NK-92 treated with Interleukin-12 subunit alpha and Interleukin-12 subunit beta, amount 100 ng/mL, for 24 hours (cell line): ENCODE results near the gene TMC8.

ENCODE experiments used
- DNase-seq: peaks from one replicate; lab custom pipeline; 2025; lab: John Stamatoyannopoulos, UW

Gene TMC8

DNA sequence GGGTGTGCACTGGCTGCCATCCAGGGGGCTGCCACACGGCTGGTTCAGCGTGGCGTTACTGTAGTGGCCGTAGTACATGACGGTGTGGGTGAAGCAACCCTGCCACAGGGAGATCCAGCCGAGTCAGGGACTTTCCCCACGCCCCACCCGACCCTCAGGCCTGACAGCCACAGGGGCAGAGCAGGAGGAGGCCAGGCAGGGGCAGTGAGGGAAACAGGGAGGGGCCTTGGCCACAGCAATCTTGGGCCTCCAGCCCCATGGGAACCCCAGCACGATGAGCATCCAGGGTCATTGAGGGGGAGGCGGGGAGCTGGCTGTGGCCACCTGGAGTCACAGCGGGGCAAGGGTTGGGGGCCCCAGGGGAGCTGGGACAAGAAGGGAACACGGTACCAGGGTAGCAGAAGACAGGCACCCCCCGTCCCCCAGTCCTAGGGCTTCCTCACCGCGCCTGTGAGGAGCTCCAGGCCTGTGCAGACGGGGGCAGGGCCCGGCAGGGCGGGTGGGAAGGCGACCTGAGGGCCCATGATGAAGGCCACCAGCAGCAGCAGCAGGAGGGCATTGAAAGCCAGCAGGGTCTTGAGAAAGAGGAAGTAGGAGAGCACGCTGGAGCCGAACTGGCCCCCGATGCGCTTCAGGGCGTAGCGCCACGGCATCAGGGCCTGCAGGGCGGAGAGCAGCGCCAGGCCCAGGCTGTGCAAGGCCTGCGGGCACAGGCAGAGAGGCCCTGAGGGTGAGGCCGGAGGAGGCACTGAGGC lies 6.3 kb upstream of the TMC8 start:
- DNase-seq = no peak

DNA sequence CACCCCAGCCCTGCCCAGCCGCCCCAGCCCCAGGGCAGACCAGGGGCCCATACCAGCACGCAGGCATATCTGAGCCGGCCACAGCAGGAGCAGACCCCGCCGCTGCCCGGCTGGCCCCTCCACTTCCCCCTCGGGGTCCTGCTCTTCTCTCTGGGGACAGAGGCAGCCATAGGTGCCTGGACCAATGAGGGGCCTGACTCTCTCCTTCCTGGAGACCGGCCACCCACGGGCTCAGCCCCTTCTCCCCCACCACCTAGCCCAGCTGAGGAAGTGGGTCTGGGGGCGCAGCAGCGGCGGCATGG lies 5.8 kb upstream of the TMC8 start:
- no peak for DNase-seq

DNA sequence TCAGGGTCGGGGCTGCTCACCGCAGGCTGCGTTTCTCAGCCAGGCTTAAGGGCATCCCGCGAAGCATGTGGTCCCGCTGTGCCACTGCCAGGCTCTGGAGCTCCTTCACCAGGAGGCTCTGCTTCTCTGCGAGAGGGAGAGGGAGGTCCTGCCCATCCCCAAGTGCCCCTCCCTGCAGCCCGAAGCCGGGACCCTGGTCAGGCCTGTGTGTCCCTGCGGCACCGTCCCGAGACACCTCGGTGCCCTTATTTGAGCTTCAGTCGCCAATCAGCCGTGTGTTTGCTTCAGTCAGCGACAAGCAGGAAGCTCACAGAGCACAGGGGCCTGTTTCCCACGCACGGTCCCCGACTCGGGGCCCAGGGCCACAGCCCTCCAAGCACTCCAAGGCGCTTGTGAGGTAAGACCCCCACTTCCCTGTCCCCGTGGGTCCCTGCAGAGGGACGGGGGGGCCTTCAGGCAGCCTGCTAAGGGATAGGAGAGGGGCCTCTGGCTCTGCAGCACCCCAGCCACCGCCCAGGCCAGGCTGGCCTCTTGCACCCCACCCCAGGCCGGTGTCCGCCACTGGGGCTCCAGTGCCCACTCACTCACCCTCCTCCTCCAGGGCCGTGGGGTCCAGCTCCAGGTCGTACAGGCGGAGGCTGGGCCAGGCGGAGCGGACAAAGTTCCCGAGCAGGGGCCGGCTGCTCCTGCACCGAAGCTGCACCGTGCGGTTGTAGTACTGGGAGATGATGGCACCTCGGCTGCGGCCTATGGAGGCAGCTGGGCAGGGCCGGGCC lies 5.2 kb upstream of the TMC8 start:
- no peak for DNase-seq

DNA sequence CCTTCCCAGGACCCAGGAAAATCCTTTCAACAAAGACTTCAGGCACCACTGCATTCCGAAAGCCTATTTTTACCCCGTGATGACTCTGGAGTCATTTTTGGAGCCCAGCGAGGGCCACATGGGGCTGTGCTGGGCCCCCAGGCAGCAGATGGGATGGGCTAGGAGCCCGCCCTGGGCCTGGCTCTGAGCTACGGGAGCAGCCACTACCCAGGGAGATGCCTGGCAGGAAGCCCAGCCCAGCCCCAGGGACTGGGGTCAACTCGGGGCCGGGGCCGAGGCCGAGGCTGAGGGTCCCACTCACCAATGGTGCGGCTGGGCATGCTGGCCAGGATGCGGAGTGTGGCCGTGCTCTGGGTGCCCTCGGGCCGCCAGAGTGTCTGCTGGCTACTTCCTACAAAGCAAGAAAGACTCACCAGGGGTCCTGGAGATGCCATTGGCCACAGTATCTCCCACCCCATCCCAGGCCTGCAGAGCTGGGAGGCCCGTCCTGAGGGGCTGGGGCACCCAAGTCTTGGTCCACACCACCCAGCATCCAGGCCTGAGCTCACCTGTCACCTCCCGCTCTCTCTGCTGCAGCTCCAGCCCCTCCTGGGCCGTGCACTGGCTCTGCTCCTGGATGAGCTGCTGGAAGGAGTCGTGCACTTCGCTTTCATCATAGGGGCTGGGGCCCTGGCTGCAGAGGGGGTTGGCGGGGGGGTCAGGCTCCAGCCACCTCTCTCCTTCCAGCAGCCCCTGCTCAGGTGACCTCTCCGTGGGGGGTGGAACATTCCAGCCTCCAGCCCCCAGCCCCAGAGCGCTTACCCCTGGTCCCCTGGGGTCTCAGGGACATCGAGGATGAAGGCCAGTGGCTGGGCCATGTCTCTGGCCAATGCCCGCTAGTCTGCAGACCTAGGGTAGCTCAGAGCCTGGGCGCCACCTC lies 4.3 kb upstream of the TMC8 start:
- DNase-seq = no peak

DNA sequence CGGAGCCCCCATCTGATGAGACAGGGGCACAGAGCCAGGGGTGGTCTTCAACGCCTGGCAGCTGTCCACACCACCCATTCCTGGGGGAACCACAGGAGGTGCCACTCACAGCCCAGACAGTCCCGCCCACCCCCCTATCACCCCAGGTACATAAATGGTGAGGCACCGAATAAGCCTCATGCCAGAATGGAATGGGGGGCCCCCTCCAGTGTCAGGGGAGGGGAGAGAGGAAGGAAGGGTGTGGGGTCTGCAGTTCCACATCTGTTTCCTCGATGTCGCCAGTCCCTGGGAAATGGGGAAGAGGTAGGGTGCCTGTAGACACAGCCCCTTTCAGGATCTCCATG lies 3.7 kb upstream of the TMC8 start:
- DNase-seq = no peak

DNA sequence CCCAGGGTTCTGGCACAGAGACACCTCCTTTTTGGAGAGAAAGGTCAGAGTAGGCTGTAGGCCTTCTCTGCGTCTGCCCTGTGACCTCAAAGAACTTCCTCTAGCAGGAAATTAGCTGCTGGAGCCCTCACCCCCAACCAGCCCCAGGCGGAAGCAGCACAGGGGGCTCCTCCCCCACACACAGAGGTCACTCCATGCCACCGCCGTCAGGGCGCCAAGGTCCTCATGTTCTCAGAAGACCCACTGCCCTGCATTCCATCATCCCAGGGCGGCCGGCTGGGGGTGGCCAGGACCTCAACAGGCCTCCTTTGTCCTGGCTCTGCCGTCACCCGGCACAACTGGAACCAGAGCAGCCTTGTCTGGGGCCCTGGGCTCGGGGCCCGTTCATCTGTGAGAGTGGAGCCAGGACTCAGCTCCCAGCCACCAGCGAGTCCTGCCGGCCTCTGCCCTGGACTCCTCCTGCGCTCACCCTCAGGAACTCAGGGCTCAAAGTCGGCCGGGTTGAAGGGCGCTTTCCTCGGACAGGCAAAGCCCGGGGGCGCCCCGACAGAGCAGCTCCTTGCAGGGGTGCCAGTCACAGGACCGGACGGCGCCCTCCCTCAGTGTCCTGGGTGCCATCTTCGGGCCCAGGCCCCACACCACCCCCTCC lies 3.2 kb upstream of the TMC8 start:
- peak; percentile 75 for DNase-seq

DNA sequence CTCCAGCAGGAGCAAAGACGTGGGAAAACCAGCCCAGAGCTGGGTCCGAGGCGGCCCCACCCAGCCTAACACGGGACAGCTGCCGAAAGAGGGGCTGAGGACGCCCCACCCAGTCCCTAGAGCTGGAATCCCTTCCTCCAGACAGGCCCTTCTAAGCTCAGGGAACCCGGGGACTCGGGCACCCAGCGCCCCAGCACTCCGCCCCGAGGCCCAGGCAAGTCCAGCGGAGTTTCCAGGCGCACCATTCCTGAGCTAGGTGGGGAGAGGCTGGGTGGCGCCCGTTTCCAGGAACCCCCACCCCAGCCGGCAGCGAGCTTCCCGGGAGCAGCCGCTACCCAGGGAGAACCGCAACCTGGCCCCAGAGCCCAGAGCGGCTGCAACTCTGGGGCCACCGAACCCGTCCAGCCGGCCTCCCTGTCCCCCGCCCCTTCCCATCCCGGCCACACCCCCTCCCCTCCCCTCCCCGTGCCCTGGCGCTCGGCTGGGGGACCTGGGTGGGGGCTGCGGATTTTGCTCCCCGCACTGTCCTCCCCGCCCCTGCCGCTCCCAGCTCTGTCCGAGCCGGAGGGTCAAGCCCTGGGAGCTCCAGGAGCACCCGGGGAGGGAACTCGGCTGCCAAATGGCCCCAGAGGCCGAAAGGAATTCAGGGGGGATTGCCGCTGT lies 2.6 kb upstream of the TMC8 start:
- DNase-seq = peak; percentile 42

DNA sequence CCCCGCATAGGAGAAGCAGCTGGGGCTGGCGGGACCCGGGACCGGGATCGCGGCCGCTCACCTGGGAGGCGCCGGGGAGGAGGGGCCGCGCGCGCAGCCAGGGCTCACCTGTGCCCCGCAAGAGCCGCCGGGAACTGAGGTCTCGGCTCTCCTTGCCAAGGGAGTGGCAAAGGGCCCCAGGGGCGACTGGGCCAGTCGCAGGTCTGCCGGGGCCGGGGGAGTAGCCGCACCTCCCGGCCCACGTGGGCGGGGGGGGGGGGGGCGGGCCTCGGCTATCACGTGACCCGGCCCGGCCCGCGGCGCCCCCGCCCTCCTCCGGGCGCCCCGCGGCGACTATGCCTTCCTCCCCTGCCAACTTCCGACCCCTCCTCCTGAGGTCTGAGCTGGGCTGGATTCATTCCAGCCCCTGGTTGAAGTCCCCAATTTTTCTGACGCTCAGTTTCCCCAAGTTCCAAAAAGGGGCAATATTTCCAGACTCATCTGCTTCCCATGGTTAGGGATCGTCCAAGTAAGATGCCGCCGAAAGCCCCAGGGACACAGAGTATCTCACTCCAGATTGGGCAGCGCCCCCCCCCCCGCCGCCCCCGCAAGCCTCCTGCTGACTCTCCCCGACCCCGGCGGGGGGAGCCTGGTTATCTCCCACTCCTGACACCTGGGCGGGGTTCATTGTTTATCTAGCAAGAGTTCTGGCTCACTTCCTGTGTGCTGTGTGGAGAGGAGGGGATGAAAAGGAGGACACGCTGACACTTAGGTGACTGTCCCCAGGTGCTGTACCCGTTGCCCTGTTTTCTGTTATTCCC lies 1.8 kb upstream of the TMC8 start, which contains the start of gene TMC6:
Gene TMC6 (minus strand): TSS at position 205 of the 800 bp plus-strand sequence. CDS start 1,923 bp downstream, outside the sequence.
- DNase-seq = peak; percentile 67

DNA sequence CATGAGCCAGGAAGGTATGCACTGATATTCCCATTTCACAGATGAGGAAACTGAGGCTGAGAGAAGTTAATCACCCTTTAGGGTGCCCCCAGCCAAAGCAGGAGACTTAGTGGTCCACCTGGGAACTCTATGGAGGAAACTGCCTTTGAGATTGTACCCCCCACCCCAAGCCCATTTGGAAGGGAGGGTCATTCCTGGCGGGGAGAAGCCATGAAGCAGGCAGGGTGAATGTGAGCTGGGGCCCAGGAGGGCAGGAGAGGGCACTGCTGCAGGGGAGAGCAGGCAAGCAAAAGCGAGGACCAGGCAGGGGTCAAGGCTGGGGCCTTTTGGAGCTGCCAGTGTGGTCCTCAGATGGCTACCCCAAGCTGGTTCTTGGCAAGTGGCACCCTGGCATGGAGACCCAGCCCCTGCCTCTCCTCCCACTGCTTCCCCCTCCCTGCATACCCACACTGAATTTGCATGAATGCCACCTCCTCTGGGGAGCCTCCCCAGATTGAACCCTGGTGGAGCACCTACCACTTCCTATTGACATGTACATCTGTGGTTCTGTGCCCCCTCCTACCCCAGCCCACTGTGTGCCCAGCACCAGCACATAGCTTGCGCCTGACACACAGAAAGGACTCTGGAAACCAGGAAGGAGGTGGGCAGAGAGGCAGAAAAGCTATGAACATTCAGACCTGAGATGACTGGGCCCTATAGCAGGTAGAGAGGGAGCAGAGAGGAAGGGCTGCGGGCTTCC lies 1.1 kb upstream of the TMC8 start:
- peak; percentile 35 for DNase-seq

DNA sequence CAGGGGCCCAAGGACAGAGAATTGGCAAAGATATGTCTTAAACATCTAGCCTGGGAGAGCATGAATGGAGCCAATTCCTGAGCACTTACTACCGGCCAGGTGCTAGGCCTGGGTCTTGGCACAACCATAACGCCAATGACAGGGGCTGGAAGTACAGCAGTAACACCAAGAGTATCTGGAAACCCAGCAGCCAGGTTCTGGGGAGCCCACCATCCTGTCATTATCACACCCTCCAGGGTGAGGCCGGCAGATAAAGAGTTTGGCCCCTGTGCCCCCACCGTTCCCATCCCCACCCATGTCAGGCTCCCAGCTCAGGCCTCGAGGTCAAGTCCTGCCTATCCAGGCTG lies 508 bp upstream of the TMC8 start:
- DNase-seq = no peak

DNA sequence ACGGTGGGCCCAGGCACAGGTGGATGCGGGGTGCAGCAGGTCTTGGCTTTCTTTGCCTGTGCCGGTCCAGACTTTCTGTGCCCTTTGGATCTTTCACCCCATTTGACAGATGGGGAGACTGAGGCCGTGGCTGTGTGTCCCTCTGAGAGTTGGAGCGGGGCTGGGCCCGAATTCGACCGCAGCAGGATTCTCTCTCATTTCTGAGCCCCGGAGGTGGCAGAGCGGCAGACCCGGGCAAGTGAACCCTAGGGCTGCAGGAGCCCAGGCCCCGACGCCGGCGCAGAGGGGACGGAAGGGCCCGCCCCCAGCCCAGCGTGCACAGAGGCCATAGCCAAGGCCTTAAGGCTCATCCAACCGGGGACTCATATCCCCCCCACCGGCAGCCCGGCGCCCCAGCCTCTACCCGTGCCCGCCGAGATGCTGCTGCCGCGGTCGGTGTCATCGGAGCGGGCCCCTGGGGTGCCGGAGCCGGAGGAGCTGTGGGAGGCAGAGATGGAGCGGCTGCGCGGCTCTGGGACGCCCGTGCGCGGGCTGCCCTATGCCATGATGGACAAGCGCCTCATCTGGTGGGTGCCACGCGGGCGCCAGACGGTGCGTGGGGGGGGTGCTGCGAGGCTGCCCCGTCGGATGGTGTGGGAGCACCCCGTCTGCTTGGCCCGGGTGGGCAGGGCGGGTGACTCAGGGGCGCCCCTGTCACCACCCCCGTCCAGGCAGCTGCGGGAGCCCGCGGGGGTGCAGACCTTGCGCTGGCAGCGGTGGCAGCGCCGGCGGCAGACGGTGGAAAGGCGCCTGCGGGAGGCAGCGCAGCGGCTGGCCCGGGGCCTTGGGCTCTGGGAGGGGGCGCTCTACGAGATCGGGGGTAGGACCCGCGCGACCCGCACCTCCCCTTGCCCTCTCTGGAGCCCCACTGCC lies 857 bp downstream of the TMC8 start:
- peak; percentile 57 for DNase-seq

DNA sequence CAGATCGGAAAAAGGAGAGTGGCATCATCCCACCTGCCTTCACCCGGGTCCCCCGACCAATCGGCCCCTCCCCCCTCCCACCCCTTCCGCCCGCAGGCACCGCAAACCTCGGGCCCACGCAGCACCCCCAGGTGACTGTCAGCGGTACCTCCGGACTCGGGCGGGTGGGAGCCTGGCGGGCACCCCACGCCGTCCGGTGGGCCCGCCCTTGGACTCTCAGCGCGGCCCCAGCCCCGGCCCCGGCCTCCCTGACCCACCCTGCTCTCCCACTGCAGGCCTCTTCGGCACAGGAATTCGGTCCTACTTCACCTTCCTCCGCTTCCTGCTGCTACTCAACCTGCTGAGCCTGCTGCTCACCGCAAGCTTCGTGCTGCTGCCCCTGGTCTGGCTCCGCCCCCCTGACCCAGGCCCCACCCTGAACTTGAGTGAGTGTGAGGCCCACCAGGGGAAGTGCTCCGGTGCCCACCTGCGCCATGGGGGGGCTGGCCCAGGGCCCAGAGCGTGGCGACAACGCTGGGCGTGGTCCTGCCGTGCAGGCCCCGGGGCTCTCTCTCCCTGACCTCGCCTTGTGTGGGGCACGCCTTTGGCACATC lies 1.6 kb downstream of the TMC8 start:
- peak; percentile 47 for DNase-seq

DNA sequence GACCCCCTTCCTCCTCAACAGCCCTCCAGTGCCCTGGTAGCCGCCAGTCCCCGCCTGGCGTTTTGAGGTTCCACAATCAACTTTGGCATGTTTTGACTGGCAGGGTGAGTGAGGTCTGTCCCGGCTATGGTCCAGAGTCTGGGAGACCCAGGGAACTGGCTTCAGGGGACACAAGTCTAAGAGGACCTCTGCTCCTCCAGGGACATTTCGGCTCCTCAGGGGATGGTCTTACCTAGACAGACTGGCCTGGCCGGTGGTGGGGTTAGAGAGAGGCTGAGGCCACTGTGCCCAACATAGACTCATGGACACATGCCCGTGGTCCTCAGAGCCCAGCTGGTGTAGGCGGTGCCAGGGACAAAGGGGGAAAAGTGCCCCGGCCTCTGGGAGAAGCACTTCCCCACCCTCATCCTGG lies 2.2 kb downstream of the TMC8 start:
- DNase-seq = no peak

DNA sequence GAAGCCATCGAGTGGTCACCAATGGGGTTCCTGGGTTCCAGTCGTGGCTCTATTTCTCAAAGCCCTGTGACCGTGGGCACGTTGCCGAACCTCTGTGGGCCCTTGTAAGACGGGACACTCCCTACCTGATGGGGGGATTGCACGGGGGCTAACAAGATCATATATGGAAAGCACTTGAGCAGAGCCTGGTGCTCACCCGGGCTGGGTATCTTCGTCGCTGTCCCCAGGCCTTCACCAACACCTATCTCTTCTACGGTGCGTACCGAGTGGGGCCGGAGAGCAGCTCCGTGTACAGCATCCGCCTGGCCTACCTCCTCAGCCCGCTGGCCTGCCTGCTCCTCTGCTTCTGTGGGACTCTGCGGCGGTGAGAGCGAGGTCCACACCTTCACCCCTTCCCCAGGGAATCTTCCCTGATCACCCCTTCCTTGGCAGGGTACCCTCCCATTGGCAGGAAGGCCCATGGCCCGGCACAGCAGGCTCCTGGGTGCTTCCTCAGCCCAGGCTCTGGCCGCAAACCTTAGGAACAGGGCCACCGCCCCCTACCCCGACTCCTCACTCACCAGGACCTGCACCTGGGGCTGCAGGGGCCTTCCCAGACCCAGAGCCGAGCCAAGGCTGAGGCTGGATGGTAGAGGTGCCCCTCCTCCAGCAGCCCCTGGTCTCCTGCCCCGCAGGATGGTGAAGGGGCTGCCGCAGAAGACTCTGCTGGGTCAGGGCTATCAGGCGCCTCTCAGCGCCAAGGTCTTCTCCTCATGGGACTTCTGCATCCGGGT lies 2.8 kb downstream of the TMC8 start:
- DNase-seq = no peak

DNA sequence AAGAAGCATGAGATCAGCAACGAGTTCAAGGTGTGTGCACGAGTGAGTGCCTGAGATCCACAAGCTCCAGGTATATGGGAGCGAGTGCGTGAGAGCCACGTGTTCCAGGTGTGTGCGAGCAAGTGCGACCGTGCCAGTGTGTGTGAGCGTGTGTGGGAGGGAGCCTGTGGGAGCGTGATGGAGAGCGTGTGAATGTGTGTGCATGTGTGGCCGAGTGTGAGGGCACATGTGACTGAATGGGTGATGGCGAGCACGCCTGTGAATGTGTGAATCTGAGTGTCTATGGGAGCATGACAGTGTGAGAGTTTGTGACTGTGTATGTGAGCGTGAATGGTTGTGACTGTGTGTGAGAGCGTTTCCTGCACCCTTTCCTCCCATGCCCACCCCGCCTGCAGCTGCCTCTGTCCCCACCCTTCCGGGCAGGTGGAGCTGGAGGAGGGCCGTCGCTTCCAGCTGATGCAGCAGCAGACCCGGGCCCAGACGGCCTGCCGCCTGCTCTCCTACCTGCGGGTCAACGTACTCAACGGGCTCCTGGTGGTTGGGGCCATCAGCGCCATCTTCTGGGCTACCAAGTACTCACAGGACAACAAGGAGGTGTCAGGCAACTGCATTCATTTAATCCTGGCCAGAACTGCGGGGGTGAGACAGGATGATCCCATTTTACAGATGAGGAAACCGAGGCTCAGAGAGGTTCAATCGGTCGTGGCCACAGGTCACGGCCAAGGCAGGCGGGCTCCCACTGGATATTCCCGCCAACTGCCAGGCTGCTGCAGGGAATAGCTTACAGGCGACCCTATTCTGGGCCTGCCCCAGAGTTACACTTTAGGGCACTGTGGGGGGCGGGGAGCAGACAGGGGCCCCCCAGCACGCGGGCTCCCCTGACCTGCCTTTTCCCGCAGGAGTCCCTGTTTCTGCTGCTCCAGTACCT lies 3.7 kb downstream of the TMC8 start:
- no peak for DNase-seq

DNA sequence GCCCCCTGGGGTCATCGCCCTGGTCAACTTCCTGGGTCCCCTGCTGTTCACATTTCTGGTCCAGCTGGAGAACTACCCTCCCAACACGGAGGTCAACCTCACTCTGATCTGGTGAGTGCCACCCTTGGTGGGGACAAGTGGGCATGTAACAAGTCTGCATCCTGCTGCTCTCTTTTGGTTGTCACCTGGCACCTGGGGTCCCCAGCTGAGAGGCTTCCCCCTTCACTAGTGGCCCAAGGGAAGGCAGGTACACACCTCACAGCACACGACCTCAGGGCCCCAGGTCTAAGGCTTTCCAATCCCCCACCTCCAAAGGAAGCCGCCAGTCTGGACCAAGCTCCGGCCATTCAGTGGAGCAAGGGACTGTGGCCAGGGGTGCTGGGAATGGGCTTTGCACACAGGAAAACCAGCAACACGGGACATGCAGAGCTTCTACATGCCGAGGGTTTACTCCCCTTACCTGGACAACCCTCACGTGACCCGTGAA lies 4.4 kb downstream of the TMC8 start:
- no peak for DNase-seq
